HL-60/S4 treated with retinoic acid at 250 ng/mL for 4 days and 3 days (cell line): ENCODE data around the gene SLC18A2.
"Not testable (repeated sequence)": the region's sequence is repeated elsewhere in the genome, so short reads cannot be mapped to it uniquely, and the experiment has no call there.

Source experiments
- in situ Hi-C: fragments of 300-500 bp; cut with MboI; formaldehyde crosslinking; loops from 2 replicates; pipeline ENCODE4 v1.7.0; 2022; ENCODE audit warnings: low sequenced_read_pairs

Gene SLC18A2

GRCh38 chr10:117260084-117260483 lies 19.2 kb downstream of the SLC18A2 start:
- in situ Hi-C loops: no loop called here

DNA sequence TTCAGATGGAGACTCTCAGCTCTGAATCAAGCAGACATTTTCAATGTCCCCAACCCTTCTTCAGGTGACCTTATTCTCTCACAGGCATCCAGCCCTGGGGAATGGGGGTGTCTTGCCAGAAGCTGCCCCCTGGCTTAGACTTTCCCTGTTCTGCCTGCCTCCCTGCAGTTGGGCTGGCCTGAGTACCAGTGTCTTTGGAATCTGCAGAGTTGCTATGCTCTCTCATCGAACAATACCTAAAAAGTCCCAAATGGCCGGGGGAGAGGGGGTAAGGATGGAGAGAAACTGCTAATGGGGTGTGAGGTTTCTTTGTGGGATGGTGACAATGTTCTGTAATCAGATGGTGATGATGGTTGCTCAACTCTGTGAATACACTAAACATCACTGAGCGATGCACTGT lies 20.6 kb downstream of the SLC18A2 start:
- in situ Hi-C loops: no loop called here

- in situ Hi-C loops: no loop called here
These were observed 21.5 kb downstream of the SLC18A2 start for GRCh38 chr10:117262291-117262902.

DNA sequence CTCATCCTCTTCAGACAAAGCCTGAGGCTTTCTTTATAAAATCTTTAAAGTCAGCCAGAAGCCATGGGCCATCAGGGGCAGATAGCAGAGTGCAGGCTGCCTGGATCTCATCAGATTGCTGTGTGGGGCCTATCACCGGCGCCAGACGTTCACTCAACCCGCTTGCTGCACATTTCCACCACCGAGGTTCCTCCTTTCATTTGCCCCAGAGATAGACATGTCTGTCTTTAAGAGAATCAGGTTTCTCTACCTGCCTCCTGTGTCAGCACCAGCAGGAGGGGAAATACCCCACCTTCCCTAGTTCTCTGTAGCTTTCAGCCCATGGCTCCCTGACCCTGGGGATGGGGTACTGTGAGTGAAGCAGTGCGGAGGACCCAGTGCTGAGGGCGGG lies 22.0 kb downstream of the SLC18A2 start:
- in situ Hi-C loops: no loop called here

DNA sequence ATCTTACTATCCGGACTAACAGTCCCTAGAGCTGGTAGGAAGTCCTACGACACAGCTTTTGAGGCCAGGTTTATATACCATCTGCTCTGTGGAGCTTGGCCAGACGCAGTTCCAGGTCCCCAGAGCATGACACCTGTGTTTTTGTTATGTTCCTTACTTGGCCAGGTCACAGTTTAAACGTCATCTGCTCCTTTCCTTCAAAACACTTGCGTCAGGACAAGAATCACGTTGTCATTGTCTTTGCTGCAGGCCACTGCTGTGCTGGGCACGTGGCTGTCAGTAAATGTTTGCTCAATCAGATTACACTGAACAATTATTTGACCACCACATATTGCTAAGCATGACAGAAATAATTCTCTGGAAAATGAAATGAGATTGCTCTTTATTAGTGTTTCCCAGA lies 23.9 kb downstream of the SLC18A2 start:
- in situ Hi-C loops: no loop called here

- in situ Hi-C loops: no loop called here
These were observed 25.5 kb downstream of the SLC18A2 start for GRCh38 chr10:117266400-117266799.

DNA sequence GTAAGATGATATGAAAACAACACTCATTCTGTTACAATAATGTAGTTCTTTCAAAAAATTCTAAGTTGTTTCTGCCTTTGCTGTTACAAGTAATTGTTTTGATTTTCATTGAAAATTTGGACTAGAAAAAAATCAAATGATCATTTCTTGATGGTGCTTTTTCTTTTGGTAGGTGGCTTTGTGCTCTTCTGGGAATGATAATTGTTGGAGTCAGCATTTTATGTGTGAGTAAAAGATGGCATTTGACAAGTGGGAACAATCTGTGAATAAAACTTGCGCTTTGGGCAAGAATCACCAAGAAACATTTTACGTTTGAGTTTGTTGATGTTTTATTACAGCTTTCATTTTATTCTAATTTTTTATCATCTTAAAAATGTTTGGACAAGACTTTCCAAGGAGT lies 25.9 kb downstream of the SLC18A2 start:
- in situ Hi-C loops: no loop called here

DNA sequence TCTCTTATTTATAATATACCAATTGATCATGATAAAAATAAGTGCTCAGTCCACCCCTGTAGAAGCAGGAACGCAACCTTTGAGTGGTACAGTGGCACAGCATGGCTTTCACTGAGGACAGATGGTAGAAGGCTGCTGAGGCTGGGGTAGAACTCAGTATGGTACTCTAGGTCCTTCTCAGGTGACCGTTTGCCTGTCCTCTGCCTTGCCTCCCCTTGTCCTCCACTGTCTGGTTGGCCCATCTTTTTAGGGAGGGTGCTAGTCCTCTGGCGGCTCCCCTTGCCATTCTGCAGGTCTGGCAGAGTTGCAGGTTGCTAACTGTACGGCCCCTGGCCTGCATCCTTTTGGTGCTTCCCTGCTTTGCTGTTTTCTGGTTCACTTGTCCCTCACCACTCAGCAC lies 27.3 kb downstream of the SLC18A2 start:
- in situ Hi-C loops: no loop called here

DNA sequence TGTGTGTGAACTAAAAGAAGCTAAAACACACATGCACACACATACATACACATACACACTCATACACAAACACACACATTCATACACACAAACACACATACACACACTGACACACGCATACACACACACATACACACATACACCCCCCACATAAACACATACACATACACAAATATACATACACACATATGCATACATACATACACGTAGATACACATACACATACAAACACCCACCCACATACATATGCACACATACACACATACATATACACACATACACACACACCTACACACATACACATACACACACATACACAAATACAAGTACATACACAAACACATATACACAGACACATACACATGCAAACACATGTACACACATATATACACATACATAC lies 28.0 kb downstream of the SLC18A2 start:
- in situ Hi-C loops: no loop called here

DNA sequence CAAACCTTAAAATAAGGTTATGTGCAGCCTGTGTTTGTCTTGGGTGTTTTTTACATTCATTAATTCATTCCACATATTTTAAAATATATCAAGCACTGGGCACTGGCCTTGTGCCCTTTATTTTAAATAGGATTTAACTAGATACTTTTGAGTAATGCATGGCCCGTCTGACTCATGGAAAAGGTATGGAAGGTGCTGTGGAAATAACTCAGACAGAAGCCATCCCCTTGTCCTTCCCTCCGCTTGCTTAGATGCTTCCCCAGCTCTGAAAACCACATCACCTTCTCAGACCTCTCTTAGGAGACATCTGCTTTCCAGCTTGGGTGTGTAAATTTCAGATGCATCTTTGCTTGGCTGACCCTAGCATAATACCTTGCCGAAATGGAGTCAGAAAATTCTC lies 30.5 kb downstream of the SLC18A2 start:
- in situ Hi-C loops: no loop called here

DNA sequence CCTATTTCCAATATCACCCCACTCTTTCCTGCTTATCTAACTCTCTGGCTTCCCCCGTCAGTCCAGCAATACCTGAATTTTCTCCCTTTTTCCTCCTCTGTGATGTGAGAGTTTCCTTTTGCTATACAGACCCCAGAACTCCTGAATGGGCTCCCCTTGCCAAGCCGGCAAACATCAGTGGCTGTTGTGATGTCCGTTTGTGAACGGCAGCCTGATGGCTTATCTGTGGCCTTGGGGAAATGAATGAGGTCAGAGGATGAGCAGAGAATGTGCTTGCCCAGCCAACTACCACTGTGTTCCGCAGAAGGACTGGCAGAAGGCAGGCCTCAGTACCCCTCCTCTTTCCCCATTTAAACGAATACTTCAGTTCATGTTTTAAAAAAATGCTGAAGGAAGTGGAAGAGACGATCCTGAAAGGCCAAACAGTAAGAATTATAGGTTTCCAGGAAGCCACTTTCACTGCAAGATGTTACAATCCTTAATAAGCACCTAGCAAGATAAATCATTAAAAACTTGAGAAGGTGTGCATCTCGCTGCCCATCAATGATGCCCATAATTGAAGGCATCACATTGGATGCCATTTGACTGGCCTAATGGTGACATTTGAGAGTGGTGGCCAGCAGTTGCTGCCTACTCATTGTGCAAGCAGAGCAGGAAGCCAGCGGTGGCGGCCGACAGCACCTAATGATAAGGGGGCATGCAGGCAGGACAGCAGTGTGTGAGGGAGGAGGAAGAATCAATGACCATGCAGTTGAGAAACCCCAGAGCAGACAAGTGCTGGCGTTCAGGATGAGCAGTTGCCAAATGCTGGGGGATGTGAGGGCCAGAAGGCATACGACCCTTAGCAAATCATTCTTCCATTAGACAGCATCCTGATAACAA lies 31.5 kb downstream of the SLC18A2 start:
- in situ Hi-C loops: no loop called here

- in situ Hi-C loops: no loop called here
These were observed 33.1 kb downstream of the SLC18A2 start for GRCh38 chr10:117273980-117274379.

GRCh38 chr10:117274509-117274908 lies 33.6 kb downstream of the SLC18A2 start:
- in situ Hi-C loops: no loop called here

GRCh38 chr10:117275121-117275520 lies 34.2 kb downstream of the SLC18A2 start:
- in situ Hi-C loops: no loop called here

DNA sequence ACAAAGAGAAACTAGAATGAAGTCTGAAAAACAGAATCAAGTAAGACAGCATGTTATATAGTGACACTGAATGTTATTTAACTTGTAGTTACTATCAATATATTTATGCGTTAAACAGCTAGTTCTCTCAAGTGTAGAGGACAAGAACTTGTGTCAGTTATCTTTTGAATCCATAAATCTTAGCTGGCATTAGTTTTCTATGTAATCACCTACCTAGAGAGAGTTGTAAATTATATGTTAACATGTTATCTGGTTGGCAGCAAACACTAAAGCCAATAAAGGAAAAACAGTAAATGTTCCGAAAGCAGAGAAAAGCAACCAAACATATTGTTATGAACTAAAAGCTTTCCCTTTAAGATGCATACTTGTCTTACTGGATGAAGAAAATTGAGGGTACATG lies 36.8 kb downstream of the SLC18A2 start:
- in situ Hi-C loops: no loop called here

- in situ Hi-C loops: no loop called here
These were observed 44.0 kb downstream of the SLC18A2 start for GRCh38 chr10:117284716-117285494.

DNA sequence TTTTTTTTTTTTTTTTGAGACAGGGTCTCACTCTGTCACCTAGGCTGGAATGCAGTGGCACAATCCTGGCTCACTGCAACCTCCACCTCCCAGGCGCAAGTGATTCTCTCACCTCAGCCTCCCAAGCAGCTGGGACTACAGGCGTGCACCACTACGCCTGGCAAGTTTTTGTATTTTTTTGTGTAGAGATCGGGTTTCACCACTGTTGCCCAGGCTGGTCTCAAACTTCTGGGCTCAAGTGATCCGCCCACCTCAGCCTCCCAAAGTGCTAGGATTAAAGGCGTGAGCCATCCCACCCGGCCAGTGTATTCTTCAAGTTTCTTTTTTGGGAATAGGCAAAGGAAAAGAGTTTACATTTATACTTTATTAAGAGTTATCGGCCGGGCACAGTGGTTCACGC lies 50.0 kb downstream of the SLC18A2 start:
- in situ Hi-C loops: not testable (repeated sequence)

DNA sequence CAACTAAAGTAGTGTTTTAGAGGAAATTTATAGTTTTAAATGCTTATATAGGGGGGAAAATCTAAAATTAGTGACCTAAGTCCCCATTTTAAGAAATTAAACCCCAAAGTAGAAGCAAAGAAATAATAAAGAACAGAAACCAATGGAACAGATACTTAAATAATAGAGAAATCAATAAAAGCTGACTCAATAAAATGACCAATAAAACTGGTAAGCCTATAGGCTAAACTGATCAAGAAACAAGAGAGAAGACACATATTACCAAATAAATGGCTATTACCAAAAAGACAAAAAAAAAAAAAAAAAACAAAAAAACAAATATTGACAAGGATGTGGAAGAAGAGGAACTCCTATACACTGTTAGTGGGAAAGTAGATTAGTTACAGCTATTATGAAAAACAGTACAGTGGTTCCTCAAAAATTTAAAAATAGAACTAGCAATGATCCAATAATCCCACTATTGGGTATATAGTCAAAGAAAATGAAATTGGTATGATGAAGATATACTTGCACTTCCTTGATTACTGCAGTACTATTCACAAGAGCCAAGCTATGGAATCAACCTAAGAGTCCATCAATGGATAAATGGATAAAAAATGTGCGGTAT lies 53.2 kb downstream of the SLC18A2 start:
- in situ Hi-C loops: no loop called here

DNA sequence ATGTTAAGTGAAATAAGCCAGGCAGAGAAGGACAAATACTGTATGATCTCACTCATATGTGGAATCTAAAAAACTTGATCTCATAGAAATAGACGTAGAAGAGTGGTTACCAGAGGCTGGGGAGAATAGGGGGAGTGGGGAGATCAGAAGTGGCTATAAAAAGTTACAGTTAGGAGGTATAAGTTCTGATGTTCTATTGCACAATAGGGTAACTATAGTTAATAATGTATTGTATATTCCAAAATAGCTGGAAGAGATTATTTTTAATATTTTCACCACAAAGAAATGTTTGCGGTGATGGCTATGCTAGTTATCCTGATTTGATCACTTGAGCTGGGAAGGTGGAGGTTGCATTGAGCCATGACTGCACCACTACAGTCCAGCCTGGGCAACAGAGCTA lies 53.8 kb downstream of the SLC18A2 start:
- in situ Hi-C loops: no loop called here

DNA sequence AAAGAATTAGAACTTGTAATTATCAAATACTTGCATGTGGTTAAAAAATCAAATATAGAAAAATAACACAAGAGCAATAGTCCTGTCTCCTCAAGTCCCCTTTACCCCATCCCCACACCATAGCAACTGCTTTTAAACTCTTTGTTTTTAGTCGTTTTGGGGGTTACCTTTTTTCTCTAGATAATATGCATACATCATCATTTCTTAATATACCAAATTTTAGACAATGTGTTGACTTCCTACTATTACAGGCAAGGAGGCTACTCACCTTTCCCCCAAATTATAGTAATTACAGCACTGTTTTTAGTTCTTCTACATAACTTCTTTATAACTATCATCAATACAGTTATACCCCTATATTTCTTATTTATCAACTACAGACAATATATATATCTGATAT lies 57.3 kb downstream of the SLC18A2 start:
- in situ Hi-C loops: no loop called here

GRCh38 chr10:117299435-117299834 lies 58.5 kb downstream of the SLC18A2 start:
- in situ Hi-C loops: no loop called here
